GM19025 (cell line): ENCODE data around the gene MROH7.

Experiments
- ATAC-seq: cut with Tn5 transposase; IDR thresholded peaks from one replicate; pipeline ENCODE4 v1.9.1; 2021; ENCODE audit warnings: mild to moderate bottlenecking, low read depth, moderate library complexity; ENCODE audit not compliant: unreplicated experiment

Gene MROH7

DNA sequence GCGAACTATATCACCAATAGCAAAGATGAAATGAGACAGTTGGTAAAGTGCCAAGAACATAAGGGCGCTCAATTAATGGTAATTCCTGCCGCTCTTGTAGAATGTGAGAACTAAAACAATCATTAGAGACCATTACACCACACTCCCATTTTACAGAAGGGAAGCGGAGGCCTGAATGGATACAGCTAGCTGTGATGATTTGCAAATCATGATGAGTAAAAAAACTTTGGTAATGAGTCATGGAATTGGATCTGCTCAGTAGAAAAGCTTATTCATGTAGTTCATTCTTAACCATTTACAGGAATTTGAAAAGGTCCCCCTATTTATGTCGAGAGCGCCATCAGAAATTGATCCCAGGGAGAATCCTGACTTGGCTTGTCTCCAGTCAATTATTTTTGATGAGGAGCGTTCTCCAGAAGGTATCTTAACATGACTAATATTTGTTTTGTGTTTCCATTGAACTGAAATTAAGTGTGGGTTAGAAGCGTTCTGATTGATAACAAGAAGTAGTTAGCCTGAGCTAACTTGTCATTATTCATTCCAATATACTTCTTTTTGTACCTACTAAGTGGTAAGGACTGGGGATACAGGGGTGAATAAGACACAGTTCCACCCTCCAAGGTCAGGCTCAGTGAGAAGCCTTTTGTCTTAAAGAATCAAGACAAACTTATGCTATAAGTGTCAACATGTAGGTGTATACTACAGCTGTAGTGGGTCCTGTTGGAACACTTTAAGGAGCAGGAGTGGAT, 74.9 kb downstream of the MROH7 start:
- ATAC-seq = no peak

DNA sequence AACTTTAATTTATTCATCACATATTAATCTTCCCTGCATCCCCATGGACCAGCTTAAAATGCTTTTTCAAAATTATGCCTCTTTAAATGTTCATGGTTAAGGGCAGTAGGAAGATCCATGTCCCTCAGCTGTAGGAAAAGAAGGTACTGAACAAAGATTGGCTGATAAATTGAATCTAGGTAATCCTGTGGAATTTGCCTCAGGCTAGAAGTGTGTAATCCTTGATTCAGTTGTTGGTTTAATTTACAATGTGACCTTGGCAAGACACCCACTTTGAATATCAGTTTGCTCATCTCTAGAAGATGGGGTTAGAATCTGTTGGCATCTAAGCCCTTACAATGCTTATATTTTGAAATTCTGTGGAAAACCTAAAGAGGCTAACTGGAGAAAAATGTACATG, 80.1 kb downstream of the MROH7 start:
- no peak for ATAC-seq

GRCh38 chr1:54723985-54724384, 82.4 kb downstream of the MROH7 start:
- no peak for ATAC-seq

DNA sequence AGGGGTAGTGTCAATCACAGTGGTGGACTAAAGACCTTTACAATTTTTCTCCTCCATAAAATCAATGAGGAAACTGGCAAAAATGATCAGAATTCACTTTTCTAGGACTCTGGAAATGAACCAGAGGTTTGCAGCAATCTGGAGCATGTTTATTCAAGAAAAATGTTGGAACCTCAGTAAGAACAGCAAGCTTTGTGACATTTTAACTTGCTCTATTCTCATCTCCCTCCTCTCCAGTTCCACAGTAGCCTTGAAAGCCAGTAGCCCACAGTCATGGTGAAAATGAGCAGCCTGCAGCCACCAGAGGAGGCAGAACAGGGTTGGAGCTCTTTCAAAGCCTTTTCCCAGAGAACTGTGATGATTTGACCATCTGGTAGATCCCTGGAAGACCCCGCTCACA, 83.2 kb downstream of the MROH7 start:
- ATAC-seq = no peak

- ATAC-seq = no peak
Measured at GRCh38 chr1:54728027-54728426, 86.4 kb downstream of the MROH7 start.

DNA sequence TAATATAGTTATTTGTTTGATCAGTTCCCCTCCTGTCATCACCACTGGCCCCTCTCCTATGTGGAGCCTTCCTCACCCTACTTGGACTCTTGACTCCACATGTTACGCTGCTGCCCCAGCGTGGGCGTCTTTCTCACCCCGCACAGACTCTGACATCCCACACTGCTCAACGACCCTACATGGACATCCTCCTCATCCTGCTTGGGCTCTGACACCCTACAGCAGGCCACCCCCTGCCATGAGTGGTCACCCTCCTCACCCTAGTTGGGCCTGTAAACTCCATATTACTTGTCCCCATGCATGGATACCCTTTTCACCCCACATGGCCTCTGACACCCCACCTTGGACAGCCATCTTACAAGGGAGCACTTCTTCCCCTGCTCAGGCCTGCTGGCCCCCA, 95.1 kb downstream of the MROH7 start:
- ATAC-seq = no peak

DNA sequence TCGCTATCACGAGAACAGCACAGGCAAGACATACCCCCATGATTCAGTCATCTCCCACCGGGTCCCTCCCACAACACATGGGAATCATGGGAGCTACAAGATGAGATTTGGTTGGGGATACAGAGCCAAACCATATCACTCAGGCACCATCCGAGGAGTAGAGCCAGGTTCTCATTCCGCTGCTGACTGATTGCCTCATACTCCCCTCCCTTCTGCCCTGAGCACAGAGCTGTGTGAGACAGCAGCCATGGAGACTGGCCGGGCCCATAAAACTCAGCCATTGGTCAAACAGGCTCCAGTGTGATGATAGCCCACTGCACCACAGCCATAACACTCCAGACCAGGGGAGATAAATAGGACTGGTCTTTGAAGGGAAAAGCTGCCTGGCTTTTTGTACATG, 96.7 kb downstream of the MROH7 start:
- ATAC-seq = no peak

- ATAC-seq = no peak
Measured at GRCh38 chr1:54741531-54741930, 99.9 kb downstream of the MROH7 start.

DNA sequence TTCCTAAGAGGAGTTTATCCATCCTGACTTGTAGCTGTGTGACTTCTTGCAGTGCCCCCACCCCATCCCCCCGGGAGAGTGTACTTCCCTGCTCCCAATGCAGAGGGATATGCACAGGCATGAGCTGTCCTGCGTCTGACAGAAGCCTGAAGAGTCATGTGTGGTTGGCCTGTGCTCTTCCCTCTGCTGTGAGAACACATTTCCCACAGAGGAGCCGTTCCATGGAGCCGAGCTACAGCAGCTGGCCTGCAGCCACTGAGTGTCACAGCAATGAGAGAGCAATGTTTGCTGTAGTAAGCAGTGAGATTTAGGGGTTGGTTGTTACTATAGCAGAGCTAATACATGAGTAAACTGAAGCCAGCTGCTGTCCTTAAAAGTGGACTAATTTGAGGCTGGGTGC, 100.7 kb downstream of the MROH7 start:
- no peak for ATAC-seq

DNA sequence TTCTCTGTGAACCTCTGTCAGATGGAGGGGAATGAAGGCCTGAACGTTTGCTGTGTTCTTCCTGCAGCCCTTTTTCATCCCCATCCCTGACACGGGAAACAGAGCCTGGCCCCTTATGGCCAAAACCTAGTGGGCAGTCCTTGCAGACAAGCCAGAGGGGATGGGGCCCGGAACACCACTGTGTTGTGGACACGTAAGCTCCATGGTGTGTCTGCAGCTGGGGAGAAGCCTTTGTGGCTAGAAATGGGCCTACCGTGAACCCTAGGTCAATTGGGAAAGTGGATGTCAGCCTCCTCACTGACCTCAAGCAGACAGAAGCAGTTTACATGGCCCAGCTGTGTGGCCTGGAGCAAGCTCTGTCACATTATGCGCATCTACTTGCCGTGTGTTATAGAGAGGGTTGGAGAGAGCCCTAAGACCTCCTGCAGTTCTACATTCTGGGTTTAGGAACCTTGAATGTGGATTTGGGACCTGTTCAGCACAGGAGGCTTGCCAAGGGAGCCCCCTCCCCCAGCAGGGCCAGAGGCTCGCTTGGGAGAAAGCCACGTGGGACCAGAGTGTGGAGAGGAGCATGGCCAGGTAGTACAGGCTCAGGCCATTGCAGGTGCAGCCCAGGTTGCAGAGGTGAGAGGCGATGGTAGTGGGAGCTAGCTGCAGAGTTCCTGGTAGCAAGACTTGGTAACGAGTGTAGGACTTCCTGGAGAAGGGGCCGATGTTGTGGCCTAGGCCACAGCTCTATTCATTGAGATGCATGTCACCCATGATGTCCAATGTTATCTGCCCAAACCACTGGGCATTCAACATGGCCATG, 102.0 kb downstream of the MROH7 start:
- ATAC-seq = no peak

DNA sequence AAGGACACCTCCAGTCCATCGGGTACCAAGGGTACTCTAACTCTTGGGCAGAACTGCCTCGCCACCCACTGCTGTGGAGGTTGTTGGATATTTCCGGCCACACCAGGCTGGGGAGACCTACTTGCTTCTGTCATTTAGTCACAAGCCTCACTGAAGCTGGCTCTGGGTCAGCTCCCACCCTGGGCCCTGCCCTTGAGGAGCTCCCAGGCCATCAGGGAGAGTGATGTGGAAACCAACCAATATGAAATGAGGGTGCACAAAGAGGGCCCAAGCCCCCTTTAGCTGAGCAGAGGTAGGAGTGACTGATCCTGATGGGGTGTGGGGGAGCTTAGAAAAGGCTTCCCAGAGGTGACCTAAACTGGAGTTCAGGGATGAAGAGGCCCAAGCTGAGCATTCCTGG, 103.1 kb downstream of the MROH7 start:
- no peak for ATAC-seq

- no peak for ATAC-seq
Measured at GRCh38 chr1:54745274-54745673, 103.7 kb downstream of the MROH7 start.

DNA sequence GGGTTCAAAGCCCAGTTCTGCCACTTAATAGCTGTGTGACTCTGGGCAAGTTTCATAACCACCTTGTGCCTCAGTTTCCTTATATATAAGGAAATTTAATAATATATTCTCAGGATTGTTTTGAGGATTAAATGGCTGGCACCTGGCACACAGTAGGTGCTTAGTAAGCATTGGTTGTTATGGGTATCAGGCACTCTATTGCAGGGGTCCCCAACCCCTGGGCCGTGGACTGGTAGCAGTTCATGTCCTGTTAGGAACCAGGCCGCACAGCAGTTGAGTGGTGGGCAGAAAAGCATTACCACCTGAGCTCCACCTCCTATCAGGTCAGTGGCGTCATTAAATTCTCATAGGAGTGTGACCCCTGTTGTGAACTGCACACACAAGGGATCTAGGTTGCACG, 104.3 kb downstream of the MROH7 start:
- no peak for ATAC-seq

DNA sequence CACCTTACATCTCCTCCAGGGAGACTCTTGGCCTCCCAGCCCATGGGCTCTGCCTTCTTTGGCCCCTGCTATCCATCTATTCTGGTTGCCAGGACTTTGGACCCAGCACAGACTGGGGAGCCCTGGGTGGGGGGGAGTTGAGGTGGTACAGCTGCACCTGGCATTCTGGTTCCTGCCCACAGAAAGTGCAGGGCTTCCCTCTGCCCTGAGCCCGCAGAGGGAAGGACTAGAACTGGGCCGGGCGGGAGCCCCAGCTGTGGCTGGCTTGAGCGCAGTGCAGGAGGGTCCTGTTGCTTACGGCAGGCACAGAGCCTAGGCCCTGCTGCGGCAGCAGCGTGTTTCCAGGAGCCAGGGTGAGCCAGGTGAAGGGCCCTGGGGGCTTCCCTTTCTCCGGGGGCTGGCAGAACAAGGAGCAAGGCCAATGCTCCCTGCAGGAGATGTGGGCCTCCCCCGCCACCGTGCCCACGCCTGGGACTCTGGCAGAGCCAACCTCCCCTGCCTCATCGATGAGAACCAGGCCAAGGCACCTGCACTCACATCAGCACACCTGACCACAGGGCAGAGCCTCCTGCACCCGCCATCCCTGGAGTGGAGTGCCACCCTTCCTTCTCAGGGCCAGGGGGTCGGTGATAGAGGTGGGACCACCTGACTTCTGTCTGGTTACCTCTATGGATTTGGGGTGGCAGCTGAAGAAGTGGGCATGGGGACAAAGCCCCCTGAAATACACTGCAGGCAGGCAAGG, 106.7 kb downstream of the MROH7 start:
- ATAC-seq = no peak

DNA sequence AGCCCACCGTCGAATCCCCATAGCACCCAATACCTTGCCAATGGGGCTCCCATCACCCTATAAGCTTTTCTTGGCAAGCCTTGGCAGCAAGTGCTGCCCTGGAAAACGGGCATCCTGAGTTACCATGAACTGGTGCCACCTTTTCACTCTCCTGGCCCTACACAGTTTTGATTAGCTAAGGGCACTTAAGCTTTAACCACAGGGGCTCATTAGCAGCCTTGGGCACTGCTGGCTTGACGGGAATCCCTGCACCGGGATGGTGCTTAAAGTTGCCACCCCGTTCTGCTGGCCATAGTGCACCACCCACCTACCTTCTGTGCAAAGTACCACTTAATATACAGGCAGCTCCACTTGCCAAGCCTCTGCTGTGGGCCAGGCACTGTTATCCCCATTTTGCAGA, 109.0 kb downstream of the MROH7 start:
- no peak for ATAC-seq

- no peak for ATAC-seq
Measured at GRCh38 chr1:54751426-54751825, 109.8 kb downstream of the MROH7 start.

DNA sequence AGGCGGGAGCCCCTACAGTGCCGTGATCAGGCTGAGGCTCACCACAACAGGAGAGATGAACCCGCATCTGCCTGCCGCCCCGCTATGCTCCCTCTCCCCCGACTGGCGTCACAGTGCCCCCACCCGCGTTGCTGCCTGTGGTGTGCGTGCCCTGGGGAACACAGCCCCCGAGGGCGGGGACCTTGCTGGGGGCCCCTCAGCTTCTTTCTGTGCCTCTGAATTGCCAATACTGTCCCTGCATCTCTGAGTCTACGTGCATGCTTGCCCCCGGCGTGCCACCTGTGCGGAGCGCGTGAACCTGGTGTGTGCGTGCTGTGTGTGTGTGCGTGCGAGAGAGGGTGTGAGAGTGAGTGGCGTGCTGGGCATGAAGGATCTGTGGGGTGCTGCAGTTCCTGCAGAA, 112.5 kb downstream of the MROH7 start:
- ATAC-seq = no peak

DNA sequence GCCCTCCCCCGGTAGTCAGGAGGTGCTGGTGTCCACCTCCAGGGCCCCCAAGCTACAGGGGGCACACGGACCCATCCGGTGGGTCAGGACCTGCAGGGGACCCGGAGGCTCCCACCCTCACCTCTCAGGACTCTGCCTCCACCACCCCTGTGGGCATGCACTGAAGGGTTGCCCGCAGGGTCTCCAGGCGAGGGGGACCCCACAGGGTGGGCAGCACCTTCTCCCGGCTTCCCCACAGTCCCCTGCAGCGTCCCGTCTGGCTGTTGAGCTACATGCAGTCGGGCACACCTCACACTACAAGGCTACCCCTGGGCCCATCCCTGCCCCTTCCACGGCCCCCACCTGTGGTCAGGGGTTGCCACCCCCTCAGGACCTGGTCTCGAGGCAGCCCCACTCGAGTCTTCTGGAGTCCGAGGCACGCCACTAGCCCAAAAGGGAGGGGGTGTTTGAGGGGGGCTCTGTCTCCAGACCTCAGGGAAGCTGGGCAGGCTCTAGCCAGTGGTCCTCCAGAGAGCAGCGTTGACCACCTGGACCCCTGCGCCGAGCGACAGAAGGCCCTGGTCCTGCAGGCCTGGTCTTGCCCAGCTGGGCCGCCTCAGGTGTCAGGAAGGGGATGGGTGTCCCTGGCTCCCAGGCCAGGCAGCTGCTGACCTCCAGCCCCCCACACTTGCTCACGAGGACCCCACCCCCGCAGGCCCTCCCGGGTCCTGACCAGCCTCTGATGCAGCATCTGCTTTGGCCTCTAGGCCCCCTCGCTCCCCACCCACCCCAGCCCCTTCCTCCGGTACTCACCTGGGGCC, 113.1 kb downstream of the MROH7 start:
- ATAC-seq = no peak

GRCh38 chr1:54757833-54758232, 116.2 kb downstream of the MROH7 start:
- no peak for ATAC-seq

DNA sequence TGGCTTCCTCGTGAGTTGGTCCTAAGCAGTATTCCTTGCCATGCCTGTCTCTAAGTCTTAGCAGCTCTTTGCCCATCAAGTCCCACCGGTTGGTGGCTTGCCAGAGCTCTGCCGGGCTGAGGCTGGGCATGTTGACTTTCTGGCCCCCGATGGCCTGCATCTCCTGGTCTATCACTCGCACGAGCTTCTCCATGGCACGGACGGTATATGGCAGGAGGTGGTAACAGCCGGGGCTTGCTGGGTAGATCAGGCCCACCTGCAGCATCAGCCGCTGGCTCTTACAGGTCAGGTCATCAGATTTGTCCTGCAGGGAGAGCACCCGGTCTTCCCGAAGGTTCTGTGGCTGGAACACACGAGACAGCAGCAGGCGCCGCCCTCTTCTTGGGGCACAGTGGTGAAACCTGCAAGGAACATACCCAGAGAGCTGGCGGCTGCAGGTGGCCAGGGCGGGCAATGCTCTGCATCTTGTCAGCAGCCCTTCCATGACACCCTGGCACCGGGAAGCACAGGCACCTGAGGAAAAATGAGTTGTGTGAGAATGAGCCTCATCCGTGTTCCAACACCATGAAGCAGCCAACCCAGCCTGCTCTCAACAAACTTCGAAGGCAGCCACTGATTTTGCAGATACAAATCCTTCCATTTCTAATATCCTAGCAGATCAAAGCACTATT, 117.2 kb downstream of the MROH7 start:
- ATAC-seq = no peak
